Aorta (tissue), 5 donors: ENCODE data around the gene DAPK1. TPM values are rescaled to one million over a fixed set of nuclear protein-coding genes. Genes with fewer than 3 reads are reported as not detected.

Experiments
- ATAC-seq: fragments of 200-7000 bp; cut with Tn5 transposase; one replicate; pipeline ENCODE4 v1.9.1; 2022; ENCODE audit warnings: moderate library complexity; ENCODE audit not compliant: low FRiP score
- DNase-seq, 2 donors: peaks; one replicate each; pipeline ENCODE4 v3.0.0-alpha.2; 2020
- H3K27ac ChIP-seq, 2 donors: one replicate each; pipeline ENCODE4 v1.5.1; 2013; ENCODE audit warnings: low read length in 2 of 2, mild to moderate bottlenecking in 2 of 2, moderate library complexity in 2 of 2, control low read depth in 1 of 2, inconsistent platforms in 1 of 2, low read depth in 1 of 2
- H3K27me3 ChIP-seq, 2 donors: one replicate each; pipeline ENCODE4 v1.6.1; 2013; ENCODE audit warnings: control low read depth in 1 of 2, low read length in 1 of 2, mild to moderate bottlenecking in 1 of 2, moderate library complexity in 1 of 2; ENCODE audit not compliant: insufficient read depth in 2 of 2, control insufficient read depth in 1 of 2
- H3K36me3 ChIP-seq, 2 donors: one replicate each; pipeline ENCODE4 v1.6.1; 2013; ENCODE audit warnings: control low read depth in 1 of 2, low read length in 1 of 2, mild to moderate bottlenecking in 1 of 2; ENCODE audit not compliant: insufficient read depth in 2 of 2, control insufficient read depth in 1 of 2
- H3K4me1 ChIP-seq, 2 donors: one replicate each; pipeline ENCODE4 v1.6.1; 2013; ENCODE audit warnings: low read length in 2 of 2, control low read depth in 1 of 2, mild to moderate bottlenecking in 1 of 2, moderate library complexity in 1 of 2; ENCODE audit not compliant: insufficient read depth in 2 of 2, control insufficient read depth in 1 of 2
- H3K4me3 ChIP-seq, 2 donors: one replicate each; pipeline ENCODE4 v1.5.1; 2013; ENCODE audit warnings: low read length in 2 of 2, control low read depth in 1 of 2, mild to moderate bottlenecking in 1 of 2
- H3K9me3 ChIP-seq: one replicate; pipeline ENCODE4 v1.6.1; 2013; ENCODE audit warnings: mild to moderate bottlenecking, low read length; ENCODE audit not compliant: control insufficient read depth
- WGBS, 2 donors: extraction: QIAGEN DNeasy Blood & Tissue Kit; methylation state at CpG; one replicate each; pipeline ENCODE4 v1.1.7; 2013; 5-methylcytosine and 5-hydroxymethylcytosine counted together
- intact Hi-C, 2 donors: fragments of 100-400 bp; cut with DNase I; formaldehyde crosslinking; loops; one replicate each; pipeline versions ENCODE4 v1.14.2 to v1.15.0; 2022
- polyA plus RNA-seq, 2 donors: library from polyadenylated mRNA; stranded (reverse); fragments of 200-250 nt; gene quantifications; one replicate each; pipeline ENCODE4 v1.2.3, GENCODE V29; 2013
- total RNA-seq, 2 donors: library from RNA; stranded (reverse); fragmentation: NEBNext Ultra II Directional; extraction: Animal tissue kit (Norgen Biotek cat#: 25700); gene quantifications; one replicate each; pipeline ENCODE4 v1.2.1, GENCODE V29; 2021
- donor health status: healthy with polysubstance abuse.
- donor health status: Bipolar disorder and iron deficiency.
- donor health status: DM: no; HTN: no; CAD: no.
- donor health status: DM: no; HTN: no; CAD: no.
- donor health status: DM: yes; HTN: yes; CAD: no.

The DAPK1 gene
- total and polyA plus RNA-seq, 4 donors, result 6.5 to 41.7 (median 21.7) TPM

- ATAC-seq (no peak), DNase-seq (no peak)
- no peaks in the 10 kb centered on the region for H3K27me3 ChIP-seq
- H3K4me1 ChIP-seq, result no peaks in the 10 kb centered on the region
- H3K36me3 ChIP-seq, result no peaks in the 10 kb centered on the region
- H3K9me3 ChIP-seq, result no peaks in the 10 kb centered on the region
- no peak overlapping the region for H3K4me3 ChIP-seq
- H3K27ac ChIP-seq, result no peak overlapping the region
- intact Hi-C loops, result no loop called here
- 85 to 88% methylated on average over 5 of the region's 5 CpGs for WGBS, 2 donors
Measured at GRCh38 chr9:87558606-87559190, 61.0 kb downstream of the DAPK1 start.

GRCh38 chr9:87562062-87562461 is 64.4 kb downstream of the DAPK1 start:
- DNase-seq (no peak), ATAC-seq (no peak)
- intact Hi-C loops, result no loop called here
- 69 to 84% methylated on average over 7 of the region's 7 CpGs for WGBS, 2 donors
- no peak overlapping the region for H3K4me3 ChIP-seq
- no peaks in the 10 kb centered on the region for H3K4me1 ChIP-seq
- H3K36me3 ChIP-seq, result no peaks in the 10 kb centered on the region
- H3K9me3 ChIP-seq, result no peaks in the 10 kb centered on the region
- H3K27ac ChIP-seq, result no peak overlapping the region
- H3K27me3 ChIP-seq, result no peaks in the 10 kb centered on the region

- no peak overlapping the region for H3K4me3 ChIP-seq
- 95 to 99% methylated on average over 2 of the region's 2 CpGs for WGBS, 2 donors
- ATAC-seq (no peak), DNase-seq (no peak)
- no peaks in the 10 kb centered on the region for H3K9me3 ChIP-seq
- H3K4me1 ChIP-seq, result no peaks in the 10 kb centered on the region
- H3K27ac ChIP-seq, result no peak overlapping the region
- no peaks in the 10 kb centered on the region for H3K36me3 ChIP-seq
- intact Hi-C loops, result no loop called here
- H3K27me3 ChIP-seq, result no peaks in the 10 kb centered on the region
Measured at GRCh38 chr9:87562530-87563170, 65.0 kb downstream of the DAPK1 start.

GRCh38 chr9:87564111-87564510 is 66.4 kb downstream of the DAPK1 start:
- H3K27me3 ChIP-seq, result no peaks in the 10 kb centered on the region
- WGBS, 2 donors, result 49 to 65% methylated on average over 1 of the region's 1 CpG
- no peaks in the 10 kb centered on the region for H3K4me1 ChIP-seq
- no peaks in the 10 kb centered on the region for H3K36me3 ChIP-seq
- no peak for DNase-seq
- intact Hi-C loops, result no loop called here
- ATAC-seq, result no peak
- H3K4me3 ChIP-seq, result no peak overlapping the region
- no peak overlapping the region for H3K27ac ChIP-seq
- H3K9me3 ChIP-seq, result no peaks in the 10 kb centered on the region

- H3K27ac ChIP-seq, result no peak overlapping the region
- WGBS, 2 donors, result 8 to 18% methylated on average over 4 of the region's 4 CpGs
- no peaks in the 10 kb centered on the region for H3K9me3 ChIP-seq
- no peaks in the 10 kb centered on the region for H3K27me3 ChIP-seq
- ATAC-seq (no peak), DNase-seq (no peak)
- H3K36me3 ChIP-seq, result no peaks in the 10 kb centered on the region
- no peak overlapping the region for H3K4me3 ChIP-seq
- intact Hi-C loops, result no loop called here
- H3K4me1 ChIP-seq, result no peaks in the 10 kb centered on the region
Measured at GRCh38 chr9:87564791-87565241, 67.1 kb downstream of the DAPK1 start.

- intact Hi-C loops, result no loop called here
- no peaks in the 10 kb centered on the region for H3K36me3 ChIP-seq
- 5 to 6% methylated on average over 4 of the region's 4 CpGs for WGBS, 2 donors
- no peaks in the 10 kb centered on the region for H3K27me3 ChIP-seq
- no peaks in the 10 kb centered on the region for H3K9me3 ChIP-seq
- H3K4me1 ChIP-seq, result no peaks in the 10 kb centered on the region
- no peak overlapping the region for H3K4me3 ChIP-seq
- DNase-seq, result no peak
- no peak overlapping the region for H3K27ac ChIP-seq
- ATAC-seq, result no peak
Measured at GRCh38 chr9:87567001-87567400, 69.3 kb downstream of the DAPK1 start.

- Histone ChIP-seq H3K27me3 (no peaks in the 10 kb centered on the region), H3K27ac (no peak overlapping the region), H3K9me3 (no peaks in the 10 kb centered on the region), H3K36me3 (no peaks in the 10 kb centered on the region), H3K4me1 (no peaks in the 10 kb centered on the region), H3K4me3 (no peak overlapping the region)
- WGBS, 2 donors, result 14 to 25% methylated on average over 7 of the region's 7 CpGs
- peak; percentile 53 for ATAC-seq
- peak; percentile 59 to 82 for DNase-seq
- intact Hi-C loops, result no loop called here
Measured at GRCh38 chr9:87567571-87567970, 69.9 kb downstream of the DAPK1 start.

- intact Hi-C loops, result no loop called here
- 3 to 7% methylated on average over 9 of the region's 9 CpGs for WGBS, 2 donors
- no peaks in the 10 kb centered on the region for H3K27me3 ChIP-seq
Measured at GRCh38 chr9:87567983-87568382, 70.3 kb downstream of the DAPK1 start.

GRCh38 chr9:87568401-87568800 is 70.7 kb downstream of the DAPK1 start:
- DNase-seq (no peak), ATAC-seq (no peak)
- intact Hi-C loops, result no loop called here
- no peaks in the 10 kb centered on the region for H3K9me3 ChIP-seq
- no peaks in the 10 kb centered on the region for H3K27me3 ChIP-seq
- H3K4me1 ChIP-seq, result no peaks in the 10 kb centered on the region
- no peak overlapping the region for H3K27ac ChIP-seq
- 95 to 96% methylated on average over 3 of the region's 3 CpGs for WGBS, 2 donors
- H3K4me3 ChIP-seq, result no peak overlapping the region
- H3K36me3 ChIP-seq, result no peaks in the 10 kb centered on the region

More at GRCh38 chr9:87567983-87568382, 70.3 kb downstream of the DAPK1 start:
- Histone ChIP-seq H3K4me3 (no peak overlapping the region), H3K9me3 (no peaks in the 10 kb centered on the region), H3K4me1 (no peaks in the 10 kb centered on the region), H3K27ac (no peak overlapping the region), H3K36me3 (no peaks in the 10 kb centered on the region)
- ATAC-seq (no peak), DNase-seq (no peak)
